Spleen (tissue), 7 donors: Measurements from ENCODE around the gene ADAM19.

Experiments
- CTCF ChIP-seq, 11 experiments: fragments of 200-600 bp in 7 of 11; fragments of 450-650 bp in 4 of 11; sonication (generic) in 4 of 11; IDR thresholded peaks in 8 of 11; conservative IDR thresholded peaks in 3 of 11; 1 replicate in 7 of 11; 2 replicates in 4 of 11; pipeline versions ENCODE4 v1.4.0 to v1.8.0; 2016 to 2021; ENCODE audit warnings: antibody characterized with exemption in 11 of 11, inconsistent platforms in 4 of 11, mild to moderate bottlenecking in 1 of 11
- POLR2A ChIP-seq, 3 donors: fragments of 450-650 bp; IDR thresholded peaks; one replicate each; pipeline ENCODE4 v1.5.1; 2017; ENCODE audit warnings: antibody characterized with exemption in 3 of 3, mild to moderate bottlenecking in 1 of 3
- donor health status: DM: no; HTN: no; CAD: no; lungs with moderate emphysema.
- donor health status: DM: no; HTN: no; CAD: no.
- donor health status: DM: no; HTN: no; CAD: no.

DNA sequence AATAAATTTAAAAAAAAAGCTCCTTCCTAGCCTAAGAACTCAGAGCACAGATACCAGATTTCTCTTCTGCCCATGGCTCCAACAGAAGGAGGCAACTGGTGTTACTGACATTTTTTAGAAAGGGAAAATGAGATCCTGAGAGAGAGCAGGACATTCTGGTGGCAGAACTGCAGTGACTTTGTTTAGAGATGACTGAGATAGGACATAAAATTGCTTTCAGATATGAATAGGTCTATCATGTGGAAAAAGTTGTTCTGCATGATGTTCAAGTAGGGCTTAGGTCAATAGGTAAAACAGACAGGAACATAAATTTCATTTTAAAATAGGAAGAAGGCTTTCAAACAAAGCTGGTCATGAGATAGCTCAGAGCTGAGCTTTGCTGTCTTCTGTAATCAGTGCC is 66.0 kb downstream of the ADAM19 start:
- TF ChIP-seq CTCF (IDR thresholded peaks at IDR 0.05 in 8 of 11, conservative IDR thresholded peaks at IDR 0.05 in 3 of 11) (no peak), POLR2A (IDR thresholded peaks at IDR 0.05) (no peak)
